GM15510 (cell line): Measurements from ENCODE around the gene LRRC73.

Experiments
- POLR2A ChIP-seq: IDR thresholded peaks from 3 replicates; pipeline ENCODE4 v1.6.1; 2011; ENCODE audit warnings: borderline replicate concordance; ENCODE audit not compliant: insufficient read length; ENCODE audit errors: extremely low read depth

Gene LRRC73

GRCh38 chr6:43461936-43462335, 48.2 kb downstream of the LRRC73 start:
- no peak for TF ChIP-seq POLR2A

- no peak for TF ChIP-seq POLR2A
Measured at GRCh38 chr6:43460032-43460431, 50.1 kb downstream of the LRRC73 start.

DNA sequence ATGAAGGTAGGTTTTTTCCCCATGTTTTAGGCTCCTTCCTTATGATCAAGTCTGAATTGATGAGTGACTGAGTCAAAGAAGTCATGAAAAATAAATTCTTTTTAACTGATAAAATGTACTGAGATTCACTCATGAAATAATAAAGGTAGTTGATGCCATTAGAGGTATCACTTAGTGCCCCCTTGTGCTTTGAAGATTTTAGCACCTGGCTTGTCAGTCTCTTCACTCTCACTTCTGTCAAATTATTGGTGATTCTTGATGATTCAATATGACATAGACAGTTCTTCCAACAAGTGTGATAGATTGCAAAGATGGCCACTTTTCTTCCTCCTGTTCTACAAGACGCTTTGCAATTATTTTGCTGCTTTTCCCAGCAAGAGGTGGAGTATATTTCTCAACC, 50.6 kb downstream of the LRRC73 start:
- TF ChIP-seq POLR2A = no peak

- no peak for TF ChIP-seq POLR2A
Measured at GRCh38 chr6:43457643-43458042, 52.5 kb downstream of the LRRC73 start.
